ENCODE data around the gene TPSAB1. TPM values are rescaled to one million over a fixed set of nuclear protein-coding genes. Genes with fewer than 3 reads are reported as not detected.

The TPSAB1 gene
- total and polyA plus RNA-seq, 2 donors (not counting 3 experiments of a cell fraction or from before 2014, with no cell fraction given): not detected

- H3K79me2 ChIP-seq (ENCODE audit: control insufficient read depth, insufficient read depth, low read length): no peaks in the 10 kb centered on the region
- no peaks in the 10 kb centered on the region for H3K36me3 ChIP-seq (ENCODE audit: control insufficient read depth in 2 of 2, extremely low read depth in 1 of 2, insufficient read depth in 2 of 2, low read length in 2 of 2)
- no peaks in the 10 kb centered on the region for H3K9me1 ChIP-seq (replicated peaks; ENCODE audit: control insufficient read depth, extremely low read depth, insufficient read depth, low read length)
- DNase-seq (ENCODE audit: low read depth, low spot score) (no peak), FAIRE-seq (no peak)
- H2AFZ ChIP-seq (ENCODE audit: low read depth, low read length): no peak overlapping the region
- no peak overlapping the region for H3K9ac ChIP-seq (replicated peaks; ENCODE audit: extremely low read depth, insufficient read depth, low read length)
- no peaks in the 10 kb centered on the region for H4K20me1 ChIP-seq (replicated peaks; ENCODE audit: control insufficient read depth, extremely low read depth, insufficient read depth, low read length)
- TF ChIP-seq, protein P1, sequence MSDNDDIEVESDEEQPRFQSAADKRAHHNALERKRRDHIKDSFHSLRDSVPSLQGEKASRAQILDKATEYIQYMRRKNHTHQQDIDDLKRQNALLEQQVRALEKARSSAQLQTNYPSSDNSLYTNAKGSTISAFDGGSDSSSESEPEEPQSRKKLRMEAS (IDR thresholded peaks at IDR 0.05; ENCODE audit: insufficient read depth, insufficient read length): no peak
- TF ChIP-seq JUN (IDR thresholded peaks at IDR 0.05; ENCODE audit: borderline replicate concordance, insufficient read depth, insufficient read length, low read depth) (no peak), EZH2 (IDR thresholded peaks at IDR 0.05; ENCODE audit: borderline replicate concordance, low read depth, low read length, severe bottlenecking) (no peak), MYC (IDR thresholded peaks at IDR 0.05; ENCODE audit: low read depth, low read length) (no peak), GATA2 (IDR thresholded peaks at IDR 0.05; ENCODE audit: insufficient read depth, insufficient read length, low read depth, low read length) (no peak), POLR2A (IDR thresholded peaks at IDR 0.05; ENCODE audit: low read depth, low read length) (no peak)
- TF ChIP-seq, protein P2, sequence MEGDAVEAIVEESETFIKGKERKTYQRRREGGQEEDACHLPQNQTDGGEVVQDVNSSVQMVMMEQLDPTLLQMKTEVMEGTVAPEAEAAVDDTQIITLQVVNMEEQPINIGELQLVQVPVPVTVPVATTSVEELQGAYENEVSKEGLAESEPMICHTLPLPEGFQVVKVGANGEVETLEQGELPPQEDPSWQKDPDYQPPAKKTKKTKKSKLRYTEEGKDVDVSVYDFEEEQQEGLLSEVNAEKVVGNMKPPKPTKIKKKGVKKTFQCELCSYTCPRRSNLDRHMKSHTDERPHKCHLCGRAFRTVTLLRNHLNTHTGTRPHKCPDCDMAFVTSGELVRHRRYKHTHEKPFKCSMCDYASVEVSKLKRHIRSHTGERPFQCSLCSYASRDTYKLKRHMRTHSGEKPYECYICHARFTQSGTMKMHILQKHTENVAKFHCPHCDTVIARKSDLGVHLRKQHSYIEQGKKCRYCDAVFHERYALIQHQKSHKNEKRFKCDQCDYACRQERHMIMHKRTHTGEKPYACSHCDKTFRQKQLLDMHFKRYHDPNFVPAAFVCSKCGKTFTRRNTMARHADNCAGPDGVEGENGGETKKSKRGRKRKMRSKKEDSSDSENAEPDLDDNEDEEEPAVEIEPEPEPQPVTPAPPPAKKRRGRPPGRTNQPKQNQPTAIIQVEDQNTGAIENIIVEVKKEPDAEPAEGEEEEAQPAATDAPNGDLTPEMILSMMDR (IDR thresholded peaks at IDR 0.05; ENCODE audit: extremely low read depth in 1 of 2, insufficient read depth in 1 of 2, low read depth in 1 of 2, low read length in 2 of 2): no peak
- no peak overlapping the region for H3K4me3 ChIP-seq (replicated peaks in 1 of 3; ENCODE audit: insufficient read depth in 1 of 3, low read depth in 1 of 3, low read length in 3 of 3)
- no peaks in the 10 kb centered on the region for H3K9me3 ChIP-seq (replicated peaks; ENCODE audit: control insufficient read depth, insufficient read depth, low read length)
- no peak overlapping the region for H3K4me2 ChIP-seq (ENCODE audit: insufficient read depth, low read length)
- no TSS peak for BruUV-seq (replicated peaks)
- no peaks in the 10 kb centered on the region for H3K4me1 ChIP-seq (ENCODE audit: control insufficient read depth, extremely low read depth, insufficient read depth, low read length)
- H3K27ac ChIP-seq (ENCODE audit: insufficient read depth, low read depth, low read length): no peak overlapping the region
- no peaks in the 10 kb centered on the region for H3K27me3 ChIP-seq (ENCODE audit: control insufficient read depth in 2 of 2, insufficient read depth in 2 of 2, low read length in 2 of 2)
- ChIA-PET CTCF (interaction anchor here (1.1 kb wide), 1 partner anchor 13 kb away, joined by 3 read pairs; no protein-coding TSS in a partner anchor), POLR2A (no interaction called here)
- intact Hi-C loops (cut with micrococcal nuclease) (no loop called here), dilution Hi-C loops (cut with MboI; ENCODE audit: extremely low pct_ligation_motif_present, low sequenced_read_pairs) (no loop called here)
Measured at GRCh38 chr16:1206786-1207185, 33.7 kb upstream of the TPSAB1 start.
